Heart left ventricle (tissue), 16 donors: Measurements from ENCODE around the gene ADAMTS20. TPM values are rescaled to one million over a fixed set of nuclear protein-coding genes. Genes with fewer than 3 reads are reported as not detected.

Source experiments
- ATAC-seq, 4 donors: fragments of 200-7000 bp; cut with Tn5 transposase; one replicate each; pipeline ENCODE4 v1.9.1; 2020 to 2022; ENCODE audit warnings: moderate library complexity in 4 of 4, mild to moderate bottlenecking in 3 of 4, moderate number of reproducible peaks in 1 of 4
- DNase-seq, 5 donors: peaks; one replicate each; pipeline ENCODE4 v3.0.0-alpha.2; 2020
- H3K27ac ChIP-seq, 12 donors: fragments of 200-600 bp; sonication (generic) in 4 of 12; one replicate each; pipeline versions ENCODE4 v1.5.0 to v1.8.0; 2016 to 2022; ENCODE audit warnings: mild to moderate bottlenecking in 2 of 12
- H3K27me3 ChIP-seq, 9 donors: fragments of 200-600 bp; sonication (generic) in 2 of 9; one replicate each; pipeline versions ENCODE4 v1.5.1 to v1.8.0; 2016 to 2022; ENCODE audit warnings: mild to moderate bottlenecking in 3 of 9
- H3K36me3 ChIP-seq, 9 donors: fragments of 200-600 bp; sonication (generic) in 2 of 9; one replicate each; pipeline versions ENCODE4 v1.5.0 to v1.8.0; 2018 to 2022; ENCODE audit warnings: mild to moderate bottlenecking in 2 of 9
- H3K4me1 ChIP-seq, 12 donors: fragments of 200-600 bp; sonication (generic) in 4 of 12; one replicate each; pipeline versions ENCODE4 v1.5.0 to v1.8.0; 2016 to 2022; ENCODE audit warnings: mild to moderate bottlenecking in 3 of 12
- H3K4me3 ChIP-seq, 12 donors: fragments of 200-600 bp; sonication (generic) in 4 of 12; one replicate each; pipeline versions ENCODE4 v1.5.0 to v1.8.0; 2017 to 2022; ENCODE audit warnings: mild to moderate bottlenecking in 9 of 12, moderate library complexity in 4 of 12
- H3K9me3 ChIP-seq, 12 donors: fragments of 200-600 bp; sonication (generic) in 4 of 12; one replicate each; pipeline versions ENCODE4 v1.5.0 to v1.8.0; 2016 to 2022; ENCODE audit warnings: mild to moderate bottlenecking in 1 of 12
- POLR2A ChIP-seq, 2 donors: fragments of 450-650 bp; IDR thresholded peaks; one replicate each; pipeline ENCODE4 v1.6.1; 2017; ENCODE audit warnings: antibody characterized with exemption in 2 of 2, mild to moderate bottlenecking in 2 of 2, moderate library complexity in 2 of 2
- WGBS, 4 donors: extraction: QIAGEN DNeasy Blood & Tissue Kit in 2 of 4; methylation state at CpG; one replicate each; pipeline versions ENCODE4 v1.1.5 to v1.1.7; 2013 to 2018; 5-methylcytosine and 5-hydroxymethylcytosine counted together
- intact Hi-C, 10 donors: fragments of 100-400 bp; cut with DNase I; formaldehyde crosslinking; loops; one replicate each; pipeline versions ENCODE4 v1.11.1 to v1.14.2; 2022
- polyA plus RNA-seq, 2 donors: library from polyadenylated mRNA; stranded (reverse); fragments of 200-250 nt; gene quantifications; one replicate each; pipeline ENCODE4 v1.2.3, GENCODE V29; 2013
- total RNA-seq, 9 donors: library from RNA; depleted of rRNA in 2 of 9; stranded (reverse); fragments of >200 nt in 2 of 9; fragmentation: NEBNext Ultra II Directional in 3 of 9; extraction: Animal tissue kit (Norgen Biotek cat#: 25700) in 3 of 9; gene quantifications; one replicate each; pipeline versions ENCODE4 v1.1.0 to v1.2.4, GENCODE V29; 2016 to 2023
- TF ChIP-seq, protein P1 (sequence below), 12 donors: fragments of 200-600 bp; sonication (generic) in 4 of 12; IDR thresholded peaks; one replicate each; pipeline versions ENCODE4 v1.5.0 to v1.8.0; 2018 to 2022; ENCODE audit warnings: antibody characterized with exemption in 12 of 12, mild to moderate bottlenecking in 5 of 12
- donor health status: ischemic (EF 13 %, LVEDD 7.1; RV severe dilation, severe dysfunction).
- donor health status: healthy with polysubstance abuse.
- donor health status: DM: no; HTN: yes; CAD: no.
- donor health status: DM: no; HTN: no; CAD: no.
- donor health status: ischemic (EF 25% LVEDD 6.9; RV normal size, moderate dysfunction).
- donor health status: ischemic (EF 25% LVEDD 5.7; RV mildly dilated, moderate dysfunction).
- donor health status: healthy.
- donor health status: DM: yes; HTN: yes; CAD: no.
- donor health status: ischemic (EF 35%, LVEDD 5.7; RV mildly dilated, moderate dysfunction).
- donor health status: nonischemic (EF 11% LVEDD 7.7; RV severe dilation, severe dysfunction).
- donor health status: DM: yes; HTN: yes; CAD: no.
- donor health status: PGD.
- donor health status: ischemic (EF 29% LVEDD 5.4; RV normal size, mild dysfunction).
- donor health status: nonischemic (EF 23%, LVEDD 6.1; RV moderate dilation, normal function).

The ADAMTS20 gene
- total and polyA plus RNA-seq, 11 donors = 0.05 TPM; not detected in 10

DNA sequence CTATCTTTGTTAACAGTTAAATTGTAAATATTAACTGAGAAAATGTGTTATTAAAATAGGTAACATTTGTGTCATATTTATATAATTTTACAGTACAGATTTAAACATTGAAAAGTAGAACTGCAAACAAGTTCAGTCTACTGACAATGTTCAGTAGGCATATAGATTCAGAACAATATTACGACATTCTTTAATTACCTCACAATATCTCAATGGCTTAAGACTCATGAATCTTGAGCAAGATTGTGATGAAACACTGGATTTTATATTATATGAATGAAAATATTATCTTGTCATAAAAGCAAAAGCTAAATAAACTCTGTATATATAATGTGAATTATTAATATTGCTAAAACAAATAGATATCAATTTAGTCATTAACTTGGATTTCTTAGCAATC lies 194.9 kb downstream of the ADAMTS20 start:
- DNase-seq (no peak), ATAC-seq (no peak)
- intact Hi-C loops = no loop called here
- no peaks in the 10 kb centered on the region for H3K27me3 ChIP-seq
- H3K4me3 ChIP-seq = no peak overlapping the region
- no peak for TF ChIP-seq POLR2A (IDR thresholded peaks at IDR 0.05)
- TF ChIP-seq, protein P1, sequence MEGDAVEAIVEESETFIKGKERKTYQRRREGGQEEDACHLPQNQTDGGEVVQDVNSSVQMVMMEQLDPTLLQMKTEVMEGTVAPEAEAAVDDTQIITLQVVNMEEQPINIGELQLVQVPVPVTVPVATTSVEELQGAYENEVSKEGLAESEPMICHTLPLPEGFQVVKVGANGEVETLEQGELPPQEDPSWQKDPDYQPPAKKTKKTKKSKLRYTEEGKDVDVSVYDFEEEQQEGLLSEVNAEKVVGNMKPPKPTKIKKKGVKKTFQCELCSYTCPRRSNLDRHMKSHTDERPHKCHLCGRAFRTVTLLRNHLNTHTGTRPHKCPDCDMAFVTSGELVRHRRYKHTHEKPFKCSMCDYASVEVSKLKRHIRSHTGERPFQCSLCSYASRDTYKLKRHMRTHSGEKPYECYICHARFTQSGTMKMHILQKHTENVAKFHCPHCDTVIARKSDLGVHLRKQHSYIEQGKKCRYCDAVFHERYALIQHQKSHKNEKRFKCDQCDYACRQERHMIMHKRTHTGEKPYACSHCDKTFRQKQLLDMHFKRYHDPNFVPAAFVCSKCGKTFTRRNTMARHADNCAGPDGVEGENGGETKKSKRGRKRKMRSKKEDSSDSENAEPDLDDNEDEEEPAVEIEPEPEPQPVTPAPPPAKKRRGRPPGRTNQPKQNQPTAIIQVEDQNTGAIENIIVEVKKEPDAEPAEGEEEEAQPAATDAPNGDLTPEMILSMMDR (IDR thresholded peaks at IDR 0.05) = no peak
- H3K36me3 ChIP-seq = no peaks in the 10 kb centered on the region
- 93 to 100% (median 97%) methylated on average over 1 of the region's 1 CpG for WGBS, 4 donors
- no peaks in the 10 kb centered on the region for H3K4me1 ChIP-seq
- H3K27ac ChIP-seq = no peak overlapping the region
- H3K9me3 ChIP-seq = no peaks in the 10 kb centered on the region

- no peaks in the 10 kb centered on the region for H3K4me1 ChIP-seq
- 66 to 75% (median 71%) methylated on average over 1 to 3 of the region's 3 CpGs for WGBS, 4 donors
- H3K9me3 ChIP-seq = no peaks in the 10 kb centered on the region
- no peaks in the 10 kb centered on the region for H3K36me3 ChIP-seq
- no peak for TF ChIP-seq POLR2A (IDR thresholded peaks at IDR 0.05)
- DNase-seq (no peak), ATAC-seq (no peak)
- no peak overlapping the region for H3K27ac ChIP-seq
- intact Hi-C loops = no loop called here
- peaks cover 0 to 5% (median 0%) of the 10 kb centered on the region in 9 donors for H3K27me3 ChIP-seq
- H3K4me3 ChIP-seq = no peak overlapping the region
Observed at GRCh38 chr12:43352001-43352400, 200.0 kb downstream of the ADAMTS20 start.

DNA sequence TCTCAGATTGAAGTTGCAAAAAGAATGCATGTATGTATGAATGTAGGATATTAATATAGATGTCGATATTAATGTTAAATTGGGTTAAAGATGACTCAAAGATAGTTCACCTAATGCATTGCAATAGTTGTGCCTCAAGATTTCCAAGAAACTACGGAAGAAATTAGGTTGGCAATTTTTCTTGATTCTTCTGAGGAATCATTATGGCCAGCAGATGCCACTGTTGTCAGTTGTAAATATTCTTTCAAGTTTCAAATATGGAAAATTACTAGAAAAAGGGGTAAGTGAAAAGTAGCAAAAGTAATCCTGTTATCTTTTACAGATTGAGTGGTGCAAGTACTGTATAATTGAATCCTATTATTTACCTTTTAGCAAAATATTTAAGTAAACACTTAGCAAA lies 202.1 kb downstream of the ADAMTS20 start:
- 61 to 75% (median 62%) methylated on average over 2 of the region's 2 CpGs for WGBS, 4 donors

DNA sequence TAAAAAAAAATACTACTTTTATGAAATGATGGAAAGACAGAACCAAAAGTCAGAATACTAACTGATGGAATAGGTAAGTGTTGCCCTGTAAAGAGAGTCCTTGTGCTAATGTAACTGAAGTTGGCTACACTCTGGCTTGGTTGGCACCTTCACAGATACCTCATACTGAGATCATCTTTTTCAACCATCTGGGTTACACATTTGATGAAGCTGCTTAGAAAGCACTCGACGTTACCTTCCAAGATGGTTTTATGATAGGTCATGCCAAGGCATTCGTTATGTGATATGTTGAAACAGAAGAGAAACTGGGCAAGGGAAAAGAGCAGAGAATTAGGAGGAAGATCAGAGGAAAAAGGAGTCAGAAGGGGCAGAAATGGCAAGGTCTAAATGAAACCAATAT lies 203.8 kb downstream of the ADAMTS20 start:
- Histone ChIP-seq H3K27me3 (peaks cover 0 to 5% (median 0%) of the 10 kb centered on the region in 9 donors), H3K9me3 (peaks cover 0 to 14% (median 0%) of the 10 kb centered on the region in 12 donors), H3K4me3 (no peak overlapping the region), H3K27ac (no peak overlapping the region), H3K36me3 (no peaks in the 10 kb centered on the region), H3K4me1 (no peaks in the 10 kb centered on the region)
- ATAC-seq (no peak), DNase-seq (no peak)
- TF ChIP-seq, protein P1 (IDR thresholded peaks at IDR 0.05) = no peak
- TF ChIP-seq POLR2A (IDR thresholded peaks at IDR 0.05) = no peak
- intact Hi-C loops = loop anchor here in 2 of 10 donors (10.0 kb wide), 1 partner anchor 1223 kb away; no protein-coding TSS in a partner anchor
- WGBS, 4 donors = 73 to 88% (median 83%) methylated on average over 3 of the region's 3 CpGs

More for the DNA sequence above, 202.1 kb downstream of the ADAMTS20 start:
- TF ChIP-seq POLR2A (IDR thresholded peaks at IDR 0.05) = no peak
- TF ChIP-seq, protein P1 (IDR thresholded peaks at IDR 0.05) = peak in 2 of 12 donors; percentile 14 to 25
- intact Hi-C loops = loop anchor here in 2 of 10 donors (10.0 kb wide), 1 partner anchor 1225 kb away; no protein-coding TSS in a partner anchor
- H3K9me3 ChIP-seq = peaks cover 0 to 6% (median 0%) of the 10 kb centered on the region in 12 donors
- no peaks in the 10 kb centered on the region for H3K4me1 ChIP-seq
- ATAC-seq (no peak), DNase-seq (no peak)
- no peaks in the 10 kb centered on the region for H3K36me3 ChIP-seq
- no peak overlapping the region for H3K27ac ChIP-seq
- no peak overlapping the region for H3K4me3 ChIP-seq
- H3K27me3 ChIP-seq = peaks cover 0 to 5% (median 0%) of the 10 kb centered on the region in 9 donors

DNA sequence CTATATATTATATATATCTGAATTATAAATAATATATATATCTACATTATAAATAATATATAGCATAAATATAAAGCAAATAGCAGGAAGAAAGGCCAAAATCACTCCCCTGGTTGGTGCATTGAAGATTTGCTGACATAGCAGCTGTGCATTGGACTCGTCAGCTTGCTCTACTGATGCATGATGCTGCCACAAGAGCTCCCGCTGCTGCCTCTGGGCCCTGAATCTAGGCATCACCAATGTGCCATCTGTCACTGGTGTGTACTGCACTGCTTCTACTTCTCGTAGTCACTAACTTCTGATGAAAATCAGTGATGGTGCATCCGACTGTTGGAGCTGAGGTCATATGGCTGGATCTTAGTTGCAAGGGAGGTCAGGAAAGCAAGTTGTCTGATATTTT lies 205.0 kb downstream of the ADAMTS20 start:
- H3K4me3 ChIP-seq = no peak overlapping the region
- peaks cover 0 to 14% (median 0%) of the 10 kb centered on the region in 12 donors for H3K9me3 ChIP-seq
- no peaks in the 10 kb centered on the region for H3K4me1 ChIP-seq
- ATAC-seq (no peak), DNase-seq (no peak)
- 81 to 93% (median 90%) methylated on average over 4 of the region's 4 CpGs for WGBS, 4 donors
- intact Hi-C loops = loop anchor here in 2 of 10 donors (10.0 kb wide), 1 partner anchor 1222 kb away; no protein-coding TSS in a partner anchor
- H3K27ac ChIP-seq = no peak overlapping the region
- H3K36me3 ChIP-seq = no peaks in the 10 kb centered on the region
- TF ChIP-seq POLR2A (IDR thresholded peaks at IDR 0.05) = no peak
- TF ChIP-seq, protein P1 (IDR thresholded peaks at IDR 0.05) = no peak
- peaks cover 0 to 4% (median 0%) of the 10 kb centered on the region in 9 donors for H3K27me3 ChIP-seq
